ENCODE measurements around the gene SULT1A3.

GRCh38 chr16:30179931-30180330 lies 19.1 kb upstream of the SULT1A3 start:
- TF ChIP-seq POLR2A (IDR thresholded peaks at IDR 0.05) (no peak), CTCF (IDR thresholded peaks at IDR 0.05) (no peak)
